Natural killer cell treated with Interleukin-12 subunit alpha and Interleukin-12 subunit beta and Interleukin-15 and Interleukin-18, amount 100 ng/mL, for 72 hours (primary cell): ENCODE data around the gene BABAM1. TPM values are rescaled to one million over a fixed set of nuclear protein-coding genes. Genes with fewer than 3 reads are reported as not detected.

Experiments
- ATAC-seq, 2 donors: fragments of 150-1000 bp; cut with Tn5 transposase in 1 of 2; sonication (Bioruptor Pico), chemical (Tn5 transposase) in 1 of 2; 2 replicates each; pipeline ENCODE4 v1.10.0; 2021
- DNase-seq: peaks from one replicate; pipeline ENCODE4 v3.0.0; 2022; ENCODE audit warnings: low spot score
- H3K27ac Mint-ChIP-seq, 2 donors: 1 replicate in 1 of 2; 2 replicates in 1 of 2; pipeline ENCODE4 v1.8.0; 2022; ENCODE audit warnings: mixed read lengths in 2 of 2, mild to moderate bottlenecking in 1 of 2, moderate library complexity in 1 of 2
- H3K27me3 Mint-ChIP-seq, 2 donors: 1 replicate in 1 of 2; 2 replicates in 1 of 2; pipeline ENCODE4 v1.8.0; 2022; ENCODE audit warnings: mixed read lengths in 2 of 2
- H3K36me3 Mint-ChIP-seq: one replicate; pipeline ENCODE4 v1.8.0; 2022; ENCODE audit warnings: mixed read lengths
- H3K4me1 Mint-ChIP-seq, 2 donors: 1 replicate in 1 of 2; 2 replicates in 1 of 2; pipeline ENCODE4 v1.8.0; 2022; ENCODE audit warnings: low read depth in 2 of 2, mixed read lengths in 2 of 2, mild to moderate bottlenecking in 1 of 2
- H3K4me3 Mint-ChIP-seq: one replicate; pipeline ENCODE4 v1.8.0; 2022; ENCODE audit warnings: mixed read lengths
- H3K9me3 Mint-ChIP-seq: 2 replicates; pipeline ENCODE4 v1.8.0; 2022; ENCODE audit warnings: mixed read lengths
- total RNA-seq, 2 donors: library from RNA; stranded (reverse); gene quantifications; one replicate each; pipeline ENCODE4 v1.2.3, GENCODE V29; 2022

Gene BABAM1
- total RNA-seq = 100 to 1,000 TPM in 1 of 2 donors, 10 to 100 TPM in 1; 90.1 to 143 TPM

DNA sequence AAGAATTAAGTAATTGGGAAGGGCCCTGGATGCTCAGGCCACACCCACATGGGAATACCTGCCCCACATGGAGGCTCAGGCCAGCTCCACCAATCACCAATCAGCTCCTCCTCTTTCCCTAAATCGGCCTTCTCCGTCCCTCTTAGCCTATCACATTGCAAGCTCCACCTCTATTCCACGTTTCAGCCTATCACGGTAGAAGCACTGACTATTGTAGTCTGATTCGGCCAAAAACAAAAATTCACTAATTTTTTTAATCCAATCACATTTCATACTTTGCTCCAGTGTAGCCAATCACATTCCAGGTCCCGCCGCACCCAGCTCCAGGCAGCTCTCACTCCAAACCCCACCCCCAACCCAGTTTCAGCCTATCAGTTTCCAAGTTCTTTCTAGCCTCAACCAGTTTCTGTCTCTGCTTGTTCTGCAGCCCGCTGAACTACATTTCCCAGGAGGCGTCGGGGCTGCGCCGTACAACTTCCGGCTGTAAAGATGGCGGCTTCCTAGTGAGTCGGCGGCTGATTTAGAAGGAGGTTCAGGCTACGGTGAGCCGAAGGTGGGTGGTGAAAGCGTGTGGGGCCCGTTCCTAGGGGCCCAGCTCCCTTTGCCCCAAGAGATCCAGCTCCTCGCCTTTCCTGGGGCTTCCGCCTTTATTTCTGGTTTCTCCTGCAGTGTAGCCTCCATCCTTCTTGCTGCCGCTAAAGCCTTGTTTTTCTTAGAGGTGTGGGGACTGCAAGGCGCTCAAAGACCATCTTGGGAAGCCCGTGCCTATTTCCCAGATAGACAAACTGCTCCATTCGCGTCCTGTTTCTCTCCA, at the start of gene BABAM1:
BABAM1 (plus strand) TSS at position 469 of the 814 bp plus-strand sequence. CDS start 1,364 bp downstream, outside the sequence.
- peak; percentile 96 for DNase-seq
- Mint-ChIP-seq H3K27me3 (no peaks in the 10 kb centered on the region), H3K9me3 (no peaks in the 10 kb centered on the region), H3K36me3 (no peaks in the 10 kb centered on the region), H3K4me3 (peak within 1 kb of the TSS; percentile 72), H3K27ac (peak within 1 kb of the TSS; percentile 39 to 67), H3K4me1 (peaks cover 11 to 17% of the 10 kb centered on the region in 2 donors)
- ATAC-seq = peak; percentile 97 to 98

DNA sequence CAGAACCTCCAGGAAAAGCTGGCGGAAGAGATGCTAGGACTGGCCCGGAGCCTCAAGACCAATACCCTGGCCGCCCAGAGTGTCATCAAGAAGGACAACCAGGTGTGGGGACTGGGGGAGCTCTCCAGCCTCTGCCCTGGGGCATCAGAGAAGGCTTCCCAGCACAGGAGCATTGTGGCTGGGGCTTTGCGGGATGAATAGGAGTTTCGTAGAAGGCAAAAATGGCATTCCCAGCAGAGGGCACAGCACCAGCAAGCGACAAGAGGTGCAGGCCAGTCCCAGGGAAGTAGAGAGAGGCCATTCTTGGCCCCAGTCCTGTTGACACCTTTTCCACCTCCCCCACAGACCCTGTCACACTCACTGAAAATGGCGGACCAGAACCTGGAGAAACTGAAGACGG, 48.0 kb upstream of the BABAM1 start:
- Mint-ChIP-seq H3K4me3 (no peak overlapping the region), H3K27ac (no peak overlapping the region), H3K4me1 (peaks cover 0 to 7% of the 10 kb centered on the region in 2 donors), H3K27me3 (no peaks in the 10 kb centered on the region), H3K36me3 (peaks cover 4% of the 10 kb centered on the region), H3K9me3 (no peaks in the 10 kb centered on the region)
- ATAC-seq = no peak
- no peak for DNase-seq

DNA sequence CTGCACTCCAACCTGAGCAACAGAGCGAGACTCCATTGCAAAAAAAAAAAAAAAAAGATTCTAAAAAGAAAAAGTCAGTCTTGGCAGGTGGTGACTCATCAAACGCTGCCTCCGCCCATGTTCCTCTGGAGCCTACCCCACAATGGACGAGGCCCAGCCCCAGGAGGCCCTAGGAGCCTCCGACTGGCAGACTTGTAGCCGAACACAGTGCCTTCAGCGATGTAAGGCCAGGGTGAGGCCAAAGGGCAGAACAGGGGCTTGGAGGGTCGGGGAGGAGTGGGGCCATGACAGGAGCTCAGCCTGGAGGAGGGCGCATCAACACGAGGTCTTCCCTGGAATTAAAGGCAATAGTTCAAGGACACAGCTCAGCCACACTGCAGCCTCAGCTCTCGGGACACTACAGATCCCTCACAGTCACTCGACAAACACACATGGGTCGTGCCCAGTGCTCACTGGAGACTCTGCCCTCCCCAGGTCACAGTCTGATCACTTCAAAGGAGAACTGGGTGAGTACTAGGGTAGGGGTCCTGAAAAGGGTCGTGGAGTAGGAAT, 47.0 kb upstream of the BABAM1 start:
- Mint-ChIP-seq H3K27me3 (no peaks in the 10 kb centered on the region), H3K27ac (no peak overlapping the region), H3K9me3 (no peaks in the 10 kb centered on the region), H3K4me3 (no peak overlapping the region), H3K4me1 (no peaks in the 10 kb centered on the region), H3K36me3 (peaks cover 4% of the 10 kb centered on the region)
- ATAC-seq = no peak
- DNase-seq = no peak

- H3K9me3 Mint-ChIP-seq = no peaks in the 10 kb centered on the region
- no peak overlapping the region for H3K27ac Mint-ChIP-seq
- H3K4me1 Mint-ChIP-seq = peaks cover 5 to 6% of the 10 kb centered on the region in 2 donors
- ATAC-seq (no peak), DNase-seq (no peak)
- peak overlapping the region; percentile 39 for H3K4me3 Mint-ChIP-seq
- no peaks in the 10 kb centered on the region for H3K36me3 Mint-ChIP-seq
- no peaks in the 10 kb centered on the region for H3K27me3 Mint-ChIP-seq
These were observed 42.2 kb upstream of the BABAM1 start for GRCh38 chr19:17225053-17225452.

GRCh38 chr19:17226002-17226933, 41.0 kb upstream of the BABAM1 start, which contains the start of gene OCEL1:
Gene OCEL1 (plus strand): TSS chr19:17226226. CDS start chr19:17226248, 22 bp downstream.
- Mint-ChIP-seq H3K4me3 (peak within 1 kb of the TSS; percentile 87), H3K27me3 (no peaks in the 10 kb centered on the region), H3K27ac (peak within 1 kb of the TSS; percentile 79 to 80), H3K4me1 (peaks cover 5 to 6% of the 10 kb centered on the region in 2 donors), H3K36me3 (no peaks in the 10 kb centered on the region), H3K9me3 (no peaks in the 10 kb centered on the region)
- peak; percentile 97 for DNase-seq
- ATAC-seq = peak; percentile 96 to 97

- H3K36me3 Mint-ChIP-seq = no peaks in the 10 kb centered on the region
- H3K4me1 Mint-ChIP-seq = peaks cover 5 to 6% of the 10 kb centered on the region in 2 donors
- no peak for DNase-seq
- no peak for ATAC-seq
- no peaks in the 10 kb centered on the region for H3K27me3 Mint-ChIP-seq
- H3K9me3 Mint-ChIP-seq = no peaks in the 10 kb centered on the region
- H3K27ac Mint-ChIP-seq = no peak overlapping the region
- H3K4me3 Mint-ChIP-seq = no peak overlapping the region
These were observed 39.4 kb upstream of the BABAM1 start for GRCh38 chr19:17227798-17228367.

DNA sequence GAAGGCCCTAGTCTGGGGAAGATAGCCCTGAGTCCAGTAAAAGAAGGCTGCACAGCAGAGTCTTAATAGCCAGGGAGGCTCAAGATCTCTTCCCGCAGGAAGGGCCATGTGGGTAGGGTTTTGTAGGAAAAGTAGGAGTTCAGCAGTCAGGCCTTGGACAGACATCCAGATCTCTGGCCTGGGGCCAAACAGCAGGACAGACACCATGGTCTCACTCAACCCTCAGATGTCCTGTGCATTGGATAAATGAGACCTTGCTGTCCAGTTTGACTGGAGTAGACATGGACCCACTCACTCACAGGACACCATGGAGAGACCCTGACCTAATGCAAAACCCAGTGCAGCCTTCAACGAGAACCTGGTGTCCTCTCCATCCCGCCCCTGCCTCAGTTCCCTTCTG, 37.4 kb upstream of the BABAM1 start:
- H3K9me3 Mint-ChIP-seq = no peaks in the 10 kb centered on the region
- no peak overlapping the region for H3K4me3 Mint-ChIP-seq
- H3K36me3 Mint-ChIP-seq = no peaks in the 10 kb centered on the region
- DNase-seq = no peak
- no peaks in the 10 kb centered on the region for H3K27me3 Mint-ChIP-seq
- ATAC-seq = no peak
- H3K27ac Mint-ChIP-seq = no peak overlapping the region
- peaks cover 6 to 10% of the 10 kb centered on the region in 2 donors for H3K4me1 Mint-ChIP-seq

DNA sequence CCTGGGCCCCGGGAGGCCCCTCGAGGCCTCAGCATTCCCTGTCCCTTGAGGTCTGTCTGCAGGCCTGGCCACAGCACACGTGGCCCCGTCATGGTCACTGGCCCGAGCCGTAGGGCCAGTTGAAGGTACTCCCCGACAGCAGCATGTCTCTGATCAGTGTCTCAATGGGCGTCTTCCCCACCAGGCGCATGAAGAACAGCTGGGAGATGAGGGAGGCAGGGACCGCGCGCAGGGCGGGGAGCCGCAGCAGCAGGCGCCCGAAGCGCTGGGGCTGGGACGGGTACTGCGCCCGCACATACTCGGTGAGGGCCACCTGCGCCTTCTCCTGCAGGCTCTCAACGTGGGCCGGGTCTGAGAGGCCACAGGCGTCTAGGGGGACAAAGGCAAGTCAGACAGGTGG, 35.0 kb upstream of the BABAM1 start:
- Mint-ChIP-seq H3K36me3 (no peaks in the 10 kb centered on the region), H3K9me3 (no peaks in the 10 kb centered on the region), H3K27ac (no peak overlapping the region), H3K4me3 (no peak overlapping the region), H3K4me1 (peaks cover under 1 to 5% of the 10 kb centered on the region in 2 donors), H3K27me3 (no peaks in the 10 kb centered on the region)
- ATAC-seq (no peak), DNase-seq (no peak)

GRCh38 chr19:17234911-17235299, 32.3 kb upstream of the BABAM1 start:
- Mint-ChIP-seq H3K36me3 (no peaks in the 10 kb centered on the region), H3K27ac (peak overlapping the region in 1 of 2 donors; percentile 33), H3K27me3 (no peaks in the 10 kb centered on the region), H3K4me3 (peak overlapping the region; percentile 76), H3K9me3 (no peaks in the 10 kb centered on the region), H3K4me1 (peaks cover 0 to 5% of the 10 kb centered on the region in 2 donors)
- ATAC-seq (peak; percentile 71 to 75), DNase-seq (no peak)

GRCh38 chr19:17235300-17235970, 31.8 kb upstream of the BABAM1 start:
- DNase-seq (peak; percentile 84), ATAC-seq (peak; percentile 88 to 94)
- H3K27me3 Mint-ChIP-seq = no peaks in the 10 kb centered on the region
- no peaks in the 10 kb centered on the region for H3K36me3 Mint-ChIP-seq
- H3K4me1 Mint-ChIP-seq = peaks cover 0 to 5% of the 10 kb centered on the region in 2 donors
- H3K27ac Mint-ChIP-seq = peak overlapping the region in 1 of 2 donors; percentile 33
- H3K4me3 Mint-ChIP-seq = peak overlapping the region; percentile 76
- H3K9me3 Mint-ChIP-seq = no peaks in the 10 kb centered on the region

GRCh38 chr19:17235971-17236777, 31.1 kb upstream of the BABAM1 start:
- H3K4me3 Mint-ChIP-seq = peak overlapping the region; percentile 76
- peaks cover 0 to 5% of the 10 kb centered on the region in 2 donors for H3K4me1 Mint-ChIP-seq
- H3K36me3 Mint-ChIP-seq = no peaks in the 10 kb centered on the region
- no peaks in the 10 kb centered on the region for H3K27me3 Mint-ChIP-seq
- H3K9me3 Mint-ChIP-seq = no peaks in the 10 kb centered on the region
- DNase-seq (no peak), ATAC-seq (peak in 1 of 2 donors; percentile 74)
- H3K27ac Mint-ChIP-seq = no peak overlapping the region

- H3K27me3 Mint-ChIP-seq = no peaks in the 10 kb centered on the region
- peaks cover 0 to 5% of the 10 kb centered on the region in 2 donors for H3K4me1 Mint-ChIP-seq
- no peak for ATAC-seq
- H3K9me3 Mint-ChIP-seq = no peaks in the 10 kb centered on the region
- no peak for DNase-seq
- H3K4me3 Mint-ChIP-seq = peak overlapping the region; percentile 76
- H3K27ac Mint-ChIP-seq = no peak overlapping the region
- no peaks in the 10 kb centered on the region for H3K36me3 Mint-ChIP-seq
These were observed 30.3 kb upstream of the BABAM1 start for GRCh38 chr19:17236811-17237543.
